Adipocyte (in vitro differentiated cells): Measurements from ENCODE around the gene WDR48.

Source experiments
- DNase-seq: peaks from one replicate; pipeline ENCODE4 v3.0.0-alpha.2; 2015; ENCODE audit warnings: low read depth
- H3K27me3 ChIP-seq: replicated peaks from 2 replicates; pipeline ENCODE4 v1.7.0; 2013; ENCODE audit warnings: mild to moderate bottlenecking, low read length, moderate library complexity; ENCODE audit not compliant: control insufficient read depth, insufficient read depth
- H3K36me3 ChIP-seq: 2 replicates; pipeline ENCODE4 v1.7.0; 2013; ENCODE audit warnings: low read length, mild to moderate bottlenecking, moderate library complexity; ENCODE audit not compliant: control insufficient read depth, insufficient read depth, severe bottlenecking
- H3K4me1 ChIP-seq: 2 replicates; pipeline ENCODE4 v1.7.0; 2013; ENCODE audit warnings: mild to moderate bottlenecking, low read length, moderate library complexity; ENCODE audit not compliant: control insufficient read depth, insufficient read depth
- H3K4me3 ChIP-seq: 2 replicates; pipeline ENCODE4 v1.7.0; 2013; ENCODE audit warnings: mild to moderate bottlenecking, low read length, moderate library complexity
- H3K9ac ChIP-seq: 2 replicates; pipeline ENCODE4 v1.7.0; 2013; ENCODE audit warnings: mild to moderate bottlenecking, low read length, moderate library complexity
- H3K9me3 ChIP-seq: 2 replicates; pipeline ENCODE4 v1.7.0; 2013; ENCODE audit warnings: mild to moderate bottlenecking, low read length, moderate library complexity; ENCODE audit not compliant: control insufficient read depth

Gene WDR48

DNA sequence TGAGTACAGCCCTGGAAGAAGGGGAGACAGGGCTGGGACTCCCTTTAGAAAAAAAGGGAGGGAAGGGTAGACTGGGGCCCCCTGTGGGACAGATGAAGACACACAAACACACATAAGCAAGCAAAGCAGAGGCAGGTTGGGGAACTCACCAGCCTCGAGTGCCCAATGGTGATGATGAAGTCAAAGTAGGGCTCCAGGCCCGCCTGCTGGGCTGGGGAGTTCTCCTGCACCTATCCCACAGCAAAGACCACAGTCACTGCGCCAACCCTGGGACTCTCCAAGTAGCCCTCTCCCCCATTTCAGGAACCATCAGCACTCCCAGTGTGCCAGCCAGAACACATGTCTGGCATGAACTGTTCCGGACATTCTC, 51.5 kb downstream of the WDR48 start:
- DNase-seq, result no peak
- Histone ChIP-seq H3K9ac (no peak overlapping the region), H3K27me3 (no peaks in the 10 kb centered on the region), H3K4me3 (no peak overlapping the region), H3K4me1 (peaks cover 41% of the 10 kb centered on the region), H3K36me3 (peaks cover 26% of the 10 kb centered on the region), H3K9me3 (no peaks in the 10 kb centered on the region)

DNA sequence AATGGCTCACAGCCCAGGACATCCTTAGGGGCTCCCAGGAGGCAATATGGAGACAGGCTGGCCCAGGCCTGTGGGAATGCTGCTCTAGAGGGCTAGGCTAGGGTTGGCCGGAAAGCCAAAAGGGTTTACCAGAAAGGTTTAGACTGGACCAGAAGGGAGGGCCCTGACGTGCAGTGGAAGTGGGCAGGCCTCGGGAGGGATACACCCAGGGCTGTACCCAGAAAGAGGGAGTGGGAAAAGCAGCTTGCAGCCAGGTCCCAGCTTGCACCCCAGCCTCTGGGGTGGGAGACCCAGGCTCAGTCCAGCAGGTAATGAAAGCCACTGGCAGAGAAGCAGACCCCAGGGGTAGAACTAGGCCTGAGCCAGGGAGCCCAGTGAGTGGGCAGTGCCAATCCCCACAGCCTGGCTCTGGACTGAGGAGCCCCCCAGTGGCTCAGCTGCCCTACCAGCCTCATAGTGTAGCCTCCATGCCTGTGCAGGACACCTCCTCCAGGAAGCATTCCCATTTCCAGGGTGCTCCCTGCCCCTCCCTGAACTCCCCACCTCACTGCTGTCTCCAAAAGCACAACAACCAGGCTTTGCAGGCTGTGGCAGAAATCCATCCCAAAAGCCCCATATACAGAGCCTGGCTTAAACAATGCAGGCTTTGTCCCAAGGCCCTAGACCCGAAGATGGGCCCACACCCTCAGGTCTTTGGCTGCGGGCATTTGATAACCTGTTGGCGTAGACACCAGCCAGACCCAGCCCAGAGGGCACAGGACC, 52.2 kb downstream of the WDR48 start:
- Histone ChIP-seq H3K9me3 (no peaks in the 10 kb centered on the region), H3K4me3 (no peak overlapping the region), H3K27me3 (no peaks in the 10 kb centered on the region), H3K36me3 (peaks cover 20% of the 10 kb centered on the region), H3K4me1 (peaks cover 41% of the 10 kb centered on the region), H3K9ac (no peak overlapping the region)
- DNase-seq, result no peak

GRCh38 chr3:39104961-39105686, 53.3 kb downstream of the WDR48 start:
- peak overlapping the region; percentile 94 for H3K4me3 ChIP-seq
- no peaks in the 10 kb centered on the region for H3K27me3 ChIP-seq
- peaks cover 41% of the 10 kb centered on the region for H3K4me1 ChIP-seq
- H3K36me3 ChIP-seq, result peaks cover 8% of the 10 kb centered on the region
- peak overlapping the region; percentile 39 for H3K9ac ChIP-seq
- H3K9me3 ChIP-seq, result no peaks in the 10 kb centered on the region
- DNase-seq, result no peak

GRCh38 chr3:39105687-39106063, 53.9 kb downstream of the WDR48 start:
- no peak for DNase-seq
- Histone ChIP-seq H3K4me1 (peaks cover 41% of the 10 kb centered on the region), H3K36me3 (peaks cover 3% of the 10 kb centered on the region), H3K27me3 (no peaks in the 10 kb centered on the region), H3K9me3 (no peaks in the 10 kb centered on the region), H3K9ac (peak overlapping the region; percentile 39), H3K4me3 (peak overlapping the region; percentile 94)

GRCh38 chr3:39106281-39106811, 54.5 kb downstream of the WDR48 start:
- H3K27me3 ChIP-seq, result no peaks in the 10 kb centered on the region

DNA sequence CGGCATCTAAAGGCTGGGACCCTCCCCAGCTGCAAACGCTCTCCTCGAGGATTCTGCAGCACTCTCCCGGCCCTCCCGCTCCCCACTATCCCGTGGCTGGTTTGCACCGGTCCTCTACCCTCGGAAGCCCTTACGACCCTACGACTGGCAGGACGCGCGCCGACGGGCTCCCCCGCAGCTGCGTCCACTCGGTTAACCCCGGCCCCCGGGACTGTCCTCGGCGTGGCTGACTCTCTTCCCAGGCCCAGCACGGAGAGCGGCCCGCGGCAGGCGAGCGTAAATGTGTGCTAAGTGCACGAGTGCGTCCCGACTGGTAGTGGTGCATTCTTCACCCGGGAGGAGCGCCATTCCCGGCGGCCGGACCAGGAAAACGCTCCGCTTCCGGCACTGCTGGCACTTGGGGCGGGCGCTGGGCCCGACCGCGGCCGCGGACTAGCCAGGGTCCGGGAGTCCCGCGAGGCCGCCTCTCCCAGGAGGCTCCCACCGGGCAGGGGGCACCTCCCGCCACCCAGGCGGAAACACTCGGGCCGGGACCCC, 55.1 kb downstream of the WDR48 start:
- Histone ChIP-seq H3K9ac (peak overlapping the region; percentile 93), H3K36me3 (no peaks in the 10 kb centered on the region), H3K27me3 (no peaks in the 10 kb centered on the region), H3K4me3 (peak overlapping the region; percentile 94), H3K4me1 (peaks cover 32% of the 10 kb centered on the region), H3K9me3 (no peaks in the 10 kb centered on the region)
- peak; percentile 82 for DNase-seq

More at GRCh38 chr3:39106281-39106811, 54.5 kb downstream of the WDR48 start:
- Histone ChIP-seq H3K36me3 (no peaks in the 10 kb centered on the region), H3K9ac (peak overlapping the region; percentile 93), H3K4me1 (peaks cover 38% of the 10 kb centered on the region), H3K9me3 (no peaks in the 10 kb centered on the region), H3K4me3 (peak overlapping the region; percentile 94)
- peak; percentile 65 for DNase-seq

- H3K9ac ChIP-seq, result peak within 1 kb of the TSS; percentile 93
- H3K4me3 ChIP-seq, result peak within 1 kb of the TSS; percentile 94
- H3K9me3 ChIP-seq, result no peaks in the 10 kb centered on the region
- no peaks in the 10 kb centered on the region for H3K36me3 ChIP-seq
- peaks cover 28% of the 10 kb centered on the region for H3K4me1 ChIP-seq
- no peaks in the 10 kb centered on the region for H3K27me3 ChIP-seq
- DNase-seq, result peak; percentile 97
These were observed 55.8 kb downstream of the WDR48 start, which contains the start of the genes GORASP1 and TTC21A for GRCh38 chr3:39107388-39108199. Gene GORASP1 (minus strand): TSS chr3:39107627. CDS start chr3:39107541, 86 bp downstream. Gene TTC21A (plus strand): TSS chr3:39107680. CDS start chr3:39107838, 158 bp downstream.

- Histone ChIP-seq H3K27me3 (no peaks in the 10 kb centered on the region), H3K36me3 (no peaks in the 10 kb centered on the region), H3K9ac (peak overlapping the region; percentile 93), H3K4me1 (peaks cover 25% of the 10 kb centered on the region), H3K9me3 (no peaks in the 10 kb centered on the region), H3K4me3 (peak overlapping the region; percentile 94)
- no peak for DNase-seq
These were observed 56.4 kb downstream of the WDR48 start for GRCh38 chr3:39108200-39108710.

GRCh38 chr3:39109086-39109485, 57.3 kb downstream of the WDR48 start:
- Histone ChIP-seq H3K4me3 (no peak overlapping the region), H3K9ac (no peak overlapping the region), H3K27me3 (no peaks in the 10 kb centered on the region), H3K36me3 (no peaks in the 10 kb centered on the region), H3K4me1 (peaks cover 20% of the 10 kb centered on the region), H3K9me3 (no peaks in the 10 kb centered on the region)
- no peak for DNase-seq

DNA sequence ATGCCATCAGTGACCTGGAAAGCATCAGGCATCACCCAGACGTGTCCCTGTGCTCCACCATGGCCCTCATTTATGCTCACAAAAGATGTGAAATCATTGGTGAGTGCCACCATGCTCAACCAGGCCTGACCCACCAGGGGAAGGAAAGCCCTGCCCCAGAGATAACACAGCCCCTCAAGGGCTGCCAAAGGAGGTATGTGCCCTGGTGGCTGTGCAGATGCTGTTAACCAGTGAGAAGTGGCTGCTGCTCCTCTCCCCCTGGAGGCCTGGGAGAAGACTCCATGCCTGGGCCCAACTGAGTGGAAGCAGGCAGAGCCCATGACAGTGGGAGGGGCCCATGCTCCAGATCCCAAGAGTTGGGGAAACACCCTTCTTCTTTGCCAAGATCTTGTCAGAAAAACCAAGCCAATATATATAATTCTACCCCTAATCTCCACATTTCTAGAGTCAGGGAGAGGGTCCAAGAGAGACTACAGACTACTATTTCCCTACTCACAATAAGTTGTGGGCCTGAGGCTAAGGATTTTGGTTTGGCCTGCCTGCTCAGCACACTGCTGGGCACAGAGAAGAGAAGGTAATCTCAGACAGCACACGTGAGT, 58.3 kb downstream of the WDR48 start:
- Histone ChIP-seq H3K4me1 (peaks cover 18% of the 10 kb centered on the region), H3K9ac (no peak overlapping the region), H3K36me3 (no peaks in the 10 kb centered on the region), H3K4me3 (no peak overlapping the region), H3K27me3 (no peaks in the 10 kb centered on the region), H3K9me3 (no peaks in the 10 kb centered on the region)
- DNase-seq, result no peak
